Karpas-422 (cell line): ENCODE results near the gene MAN1A1. TPM values are rescaled to one million over a fixed set of nuclear protein-coding genes. Genes with fewer than 3 reads are reported as not detected.
"Not testable (repeated sequence)": the region's sequence is repeated elsewhere in the genome, so short reads cannot be mapped to it uniquely, and the experiment has no call there.

Experiments
- DNase-seq: peaks from one replicate; pipeline ENCODE4 v3.0.0-alpha.2; 2015
- H2AFZ ChIP-seq: fragments of 200-600 bp; sonication (generic); 2 replicates; pipeline ENCODE4 v1.6.1; 2014; ENCODE audit warnings: antibody characterized with exemption, low read length, mixed read lengths
- H3K27ac ChIP-seq: fragments of 200-600 bp; sonication (generic); 2 replicates; pipeline ENCODE4 v1.5.1; 2014; ENCODE audit warnings: mild to moderate bottlenecking, low read length, moderate library complexity
- H3K27me3 ChIP-seq: fragments of 200-600 bp; sonication (generic); 2 replicates; pipeline ENCODE4 v1.6.1; 2014; ENCODE audit warnings: low read length, mixed read lengths
- H3K36me3 ChIP-seq: fragments of 200-600 bp; sonication (generic); 2 replicates; pipeline ENCODE4 v1.6.1; 2014; ENCODE audit warnings: low read length, mixed read lengths; ENCODE audit not compliant: insufficient read depth
- H3K4me1 ChIP-seq: fragments of 200-600 bp; sonication (generic); 2 replicates; pipeline ENCODE4 v1.6.1; 2014; ENCODE audit warnings: mild to moderate bottlenecking, low read length, mixed read lengths
- H3K4me2 ChIP-seq: fragments of 200-600 bp; sonication (generic); 2 replicates; pipeline ENCODE4 v1.6.1; 2014; ENCODE audit warnings: low read length, low read depth, mild to moderate bottlenecking; ENCODE audit not compliant: poor library complexity, severe bottlenecking
- H3K4me3 ChIP-seq: fragments of 200-600 bp; sonication (generic); 2 replicates; pipeline ENCODE4 v1.5.1; 2014; ENCODE audit warnings: mild to moderate bottlenecking, antibody characterized with exemption, low read length, mixed read lengths
- H3K79me2 ChIP-seq: fragments of 200-600 bp; sonication (generic); 2 replicates; pipeline ENCODE4 v1.6.1; 2014; ENCODE audit warnings: mild to moderate bottlenecking, low read length, mixed read lengths
- H3K9ac ChIP-seq: fragments of 200-600 bp; sonication (generic); 2 replicates; pipeline ENCODE4 v1.6.0; 2014; ENCODE audit warnings: low read length
- H3K9me2 ChIP-seq: fragments of 200-600 bp; sonication (generic), shearing (Covaris generic); replicated peaks from 2 replicates; pipeline ENCODE4 v1.6.0; 2014; ENCODE audit warnings: mild to moderate bottlenecking, low read length, moderate library complexity; ENCODE audit not compliant: insufficient read depth
- H3K9me3 ChIP-seq: fragments of 300-700, 200-600 bp; sonication (generic); 2 replicates; pipeline ENCODE4 v1.6.1; 2014; ENCODE audit warnings: low read length, mixed read lengths
- H4K20me1 ChIP-seq: fragments of 200-600 bp; sonication (generic); 2 replicates; pipeline ENCODE4 v1.6.1; 2014; ENCODE audit warnings: mild to moderate bottlenecking, antibody characterized with exemption, low read length, low read depth; ENCODE audit not compliant: insufficient read depth
- total RNA-seq: library from RNA; depleted of rRNA; stranded (reverse); fragments of >200 nt; shearing (Covaris generic); gene quantifications from 2 replicates; pipeline ENCODE4 v1.2.3, GENCODE V29; 2014; ENCODE audit warnings: low replicate concordance

The MAN1A1 gene
- total RNA-seq, 1 experiment from 2014 or later, result 0.48 TPM

DNA sequence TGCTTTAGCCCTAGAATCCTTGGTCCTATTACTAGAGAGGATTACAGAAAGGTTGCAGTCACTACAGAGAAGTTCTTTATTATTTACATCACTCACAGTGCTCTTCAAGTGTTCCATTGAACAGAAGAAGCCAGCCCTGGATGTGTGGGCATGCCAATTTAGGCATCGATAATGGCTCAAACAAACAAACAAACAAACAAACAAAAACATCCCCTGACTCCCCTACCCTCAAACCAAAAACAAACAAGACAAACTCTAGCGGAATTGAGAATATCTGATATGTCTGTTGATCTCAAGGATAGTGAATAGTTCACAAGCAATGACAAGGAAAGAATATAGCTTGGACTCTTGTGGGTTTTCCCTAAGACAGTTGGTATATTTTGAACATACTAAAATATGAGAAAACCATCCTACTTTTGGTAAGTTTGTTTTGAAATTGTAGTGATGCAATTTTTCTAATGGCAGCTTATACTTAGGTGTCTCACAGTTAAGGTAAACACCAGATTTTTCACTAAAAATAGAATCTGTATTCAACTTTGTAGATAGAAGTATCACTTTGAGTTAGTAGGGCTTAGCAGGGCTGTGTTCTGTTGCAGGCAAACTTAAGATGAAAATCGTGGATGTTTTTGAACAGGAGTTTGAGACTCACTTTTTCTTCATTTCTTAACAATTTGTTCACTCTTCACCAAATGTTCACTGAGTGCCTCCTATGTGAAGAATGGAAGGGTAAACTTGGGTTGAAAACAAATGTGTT is 178.3 kb downstream of the MAN1A1 start:
- Histone ChIP-seq H3K9me2 (no peaks in the 10 kb centered on the region), H3K27me3 (no peaks in the 10 kb centered on the region), H3K4me2 (no peak overlapping the region), H3K9ac (no peak overlapping the region), H3K4me3 (no peak overlapping the region), H3K4me1 (no peaks in the 10 kb centered on the region), H3K79me2 (no peaks in the 10 kb centered on the region), H3K27ac (no peak overlapping the region), H3K36me3 (no peaks in the 10 kb centered on the region), H3K9me3 (no peaks in the 10 kb centered on the region), H4K20me1 (no peaks in the 10 kb centered on the region), H2AFZ (no peak overlapping the region)
- DNase-seq, result no peak

DNA sequence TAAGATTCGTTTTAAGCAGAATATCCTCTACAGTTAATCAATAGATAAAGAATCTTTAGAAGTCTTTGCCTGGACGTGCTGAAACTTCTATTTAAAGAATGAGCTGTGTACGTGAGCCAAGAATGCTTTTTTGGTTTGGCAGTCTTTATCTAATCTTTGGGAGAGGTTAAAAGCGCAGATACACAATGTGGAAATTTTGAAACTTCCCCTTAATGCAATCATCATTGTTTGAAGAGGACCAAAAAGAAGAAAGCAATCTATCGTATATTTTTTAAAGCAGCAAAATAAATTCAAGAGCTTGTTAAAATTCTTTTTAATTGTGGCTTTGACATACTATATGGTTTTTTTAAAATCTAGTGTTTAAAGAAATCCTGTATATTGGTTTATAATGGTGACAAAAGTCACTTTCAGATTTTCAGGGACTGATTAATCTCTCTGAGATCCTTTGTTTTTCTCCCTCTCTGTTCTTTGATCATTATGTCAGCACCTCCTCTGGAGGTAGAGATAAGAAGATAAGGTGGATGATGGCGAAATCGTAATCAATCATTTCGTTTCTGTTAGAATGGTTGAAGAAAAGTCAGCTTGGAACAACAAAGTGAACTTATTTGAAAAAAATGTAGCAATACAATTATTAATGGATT is 179.0 kb downstream of the MAN1A1 start:
- Histone ChIP-seq H3K27me3 (no peaks in the 10 kb centered on the region), H3K4me2 (no peak overlapping the region), H3K9ac (no peak overlapping the region), H3K79me2 (no peaks in the 10 kb centered on the region), H3K4me3 (no peak overlapping the region), H3K9me2 (no peaks in the 10 kb centered on the region), H4K20me1 (no peaks in the 10 kb centered on the region), H3K36me3 (no peaks in the 10 kb centered on the region), H3K27ac (no peak overlapping the region), H3K9me3 (no peaks in the 10 kb centered on the region), H3K4me1 (no peaks in the 10 kb centered on the region), H2AFZ (no peak overlapping the region)
- DNase-seq, result no peak

DNA sequence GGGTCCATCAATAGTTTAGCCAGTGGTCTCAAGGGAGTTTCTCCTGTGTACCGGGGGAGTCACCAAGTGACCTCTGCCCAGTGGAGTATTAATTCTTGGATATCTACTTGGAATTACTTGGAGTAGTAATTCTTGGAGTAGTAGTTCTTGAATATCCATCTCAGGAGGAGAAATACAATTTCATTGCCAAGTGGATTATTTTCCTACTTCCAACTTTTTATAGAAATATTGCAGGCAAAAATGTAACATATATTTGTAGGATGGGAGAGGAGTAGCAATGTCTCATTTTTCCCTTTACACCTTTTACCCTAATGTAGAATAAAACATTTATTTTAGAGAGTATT is 179.5 kb downstream of the MAN1A1 start:
- DNase-seq, result no peak
- Histone ChIP-seq H3K9ac (no peak overlapping the region), H3K9me2 (no peaks in the 10 kb centered on the region), H3K27me3 (no peaks in the 10 kb centered on the region), H3K36me3 (no peaks in the 10 kb centered on the region), H3K27ac (no peak overlapping the region), H3K4me1 (no peaks in the 10 kb centered on the region), H2AFZ (no peak overlapping the region), H4K20me1 (no peaks in the 10 kb centered on the region), H3K79me2 (no peaks in the 10 kb centered on the region), H3K4me3 (no peak overlapping the region), H3K4me2 (no peak overlapping the region), H3K9me3 (no peaks in the 10 kb centered on the region)

DNA sequence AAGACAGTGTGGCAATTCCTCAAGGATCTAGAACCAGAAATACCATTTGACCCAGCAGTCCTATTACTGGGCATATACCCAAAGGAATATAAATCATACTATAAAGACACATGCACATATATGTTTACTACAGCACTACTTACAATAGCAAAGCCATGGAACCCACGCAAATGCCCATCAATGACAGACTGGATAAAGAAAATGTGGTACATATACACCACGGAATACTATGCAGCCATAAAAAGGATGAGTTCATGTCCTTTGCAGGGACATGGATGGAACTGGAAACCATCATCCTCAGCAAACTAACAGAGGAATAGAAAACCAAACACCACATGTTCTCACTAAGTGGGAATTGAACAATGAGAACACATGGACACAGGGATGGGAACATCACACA is 180.2 kb downstream of the MAN1A1 start:
- H4K20me1 ChIP-seq, H3K36me3 ChIP-seq, H3K9me2 ChIP-seq, H3K79me2 ChIP-seq, H3K4me2 ChIP-seq, H3K27ac ChIP-seq, H3K4me3 ChIP-seq, H3K4me1 ChIP-seq, DNase-seq, H2AFZ ChIP-seq, H3K9me3 ChIP-seq, H3K27me3 ChIP-seq, H3K9ac ChIP-seq: not testable (repeated sequence)

DNA sequence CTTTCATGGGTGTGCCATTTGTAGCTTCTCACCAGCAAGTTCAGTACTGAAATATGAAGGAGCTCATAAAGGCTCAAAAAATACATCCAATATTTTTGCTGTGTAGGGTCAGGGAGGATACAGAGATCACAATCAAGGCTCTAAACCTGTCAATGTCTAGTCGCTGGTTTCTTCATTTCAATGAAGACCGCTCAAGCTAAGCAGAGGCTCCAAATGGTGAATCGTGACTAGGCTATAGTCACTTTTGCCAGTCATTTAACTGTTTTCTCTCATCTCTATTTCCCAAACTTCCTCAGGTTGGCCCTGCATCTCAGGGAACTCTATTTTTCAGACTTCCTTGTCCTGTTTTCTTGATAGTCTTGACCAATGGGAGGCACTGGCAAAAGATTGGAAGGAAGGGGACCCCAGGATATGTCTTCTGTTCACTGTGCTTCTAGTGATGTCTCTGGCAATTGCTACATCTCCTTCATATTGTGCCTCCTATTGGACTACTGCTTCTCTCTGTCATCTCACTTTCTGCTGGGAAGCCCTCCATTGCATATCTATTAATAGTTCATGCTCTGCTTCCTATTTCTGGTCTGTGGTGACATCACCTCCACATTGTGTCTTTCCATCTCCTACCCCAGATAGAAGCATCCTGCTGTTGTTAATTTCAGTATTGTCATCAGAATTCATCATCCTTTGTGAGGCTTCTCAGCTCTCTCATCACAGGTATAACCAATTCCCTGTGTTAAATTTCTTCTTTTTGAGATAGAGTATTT is 183.4 kb downstream of the MAN1A1 start:
- Histone ChIP-seq H3K27ac (no peak overlapping the region), H3K4me1 (no peaks in the 10 kb centered on the region), H3K79me2 (no peaks in the 10 kb centered on the region), H3K4me2 (no peak overlapping the region), H3K9me3 (no peaks in the 10 kb centered on the region), H3K27me3 (no peaks in the 10 kb centered on the region), H2AFZ (no peak overlapping the region), H4K20me1 (no peaks in the 10 kb centered on the region), H3K36me3 (no peaks in the 10 kb centered on the region), H3K9me2 (no peaks in the 10 kb centered on the region), H3K4me3 (no peak overlapping the region), H3K9ac (no peak overlapping the region)
- DNase-seq, result no peak

DNA sequence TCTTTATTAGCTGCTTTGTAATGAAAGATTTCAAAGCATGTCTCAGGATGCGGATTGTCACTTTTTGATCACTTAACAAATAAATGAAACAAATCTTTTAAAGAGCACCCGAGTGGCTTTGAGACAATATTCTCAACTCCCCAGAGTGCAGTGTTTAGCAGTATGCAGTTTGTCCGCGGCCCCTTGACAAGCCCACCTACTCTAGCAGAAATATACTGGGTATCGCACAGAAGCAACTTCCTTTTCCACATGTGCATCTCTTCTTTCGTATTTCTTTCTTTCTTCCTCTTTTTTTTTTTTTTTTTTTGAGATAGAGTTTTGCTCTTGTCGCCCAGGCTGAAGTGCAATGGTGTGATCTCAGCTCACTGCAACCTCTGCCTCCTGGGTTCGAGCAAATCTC is 186.6 kb downstream of the MAN1A1 start:
- H3K4me2 ChIP-seq, result no peak overlapping the region
- H3K9me3 ChIP-seq, result no peaks in the 10 kb centered on the region
- H2AFZ ChIP-seq, result no peak overlapping the region
- H3K27ac ChIP-seq, result no peak overlapping the region
- no peaks in the 10 kb centered on the region for H3K9me2 ChIP-seq
- H4K20me1 ChIP-seq, result no peaks in the 10 kb centered on the region
- H3K4me1 ChIP-seq, result no peaks in the 10 kb centered on the region
- H3K27me3 ChIP-seq, result no peaks in the 10 kb centered on the region
- no peak for DNase-seq
- H3K4me3 ChIP-seq, result no peak overlapping the region
- H3K36me3 ChIP-seq, result no peaks in the 10 kb centered on the region
- H3K79me2 ChIP-seq, result no peaks in the 10 kb centered on the region
- H3K9ac ChIP-seq, result no peak overlapping the region

DNA sequence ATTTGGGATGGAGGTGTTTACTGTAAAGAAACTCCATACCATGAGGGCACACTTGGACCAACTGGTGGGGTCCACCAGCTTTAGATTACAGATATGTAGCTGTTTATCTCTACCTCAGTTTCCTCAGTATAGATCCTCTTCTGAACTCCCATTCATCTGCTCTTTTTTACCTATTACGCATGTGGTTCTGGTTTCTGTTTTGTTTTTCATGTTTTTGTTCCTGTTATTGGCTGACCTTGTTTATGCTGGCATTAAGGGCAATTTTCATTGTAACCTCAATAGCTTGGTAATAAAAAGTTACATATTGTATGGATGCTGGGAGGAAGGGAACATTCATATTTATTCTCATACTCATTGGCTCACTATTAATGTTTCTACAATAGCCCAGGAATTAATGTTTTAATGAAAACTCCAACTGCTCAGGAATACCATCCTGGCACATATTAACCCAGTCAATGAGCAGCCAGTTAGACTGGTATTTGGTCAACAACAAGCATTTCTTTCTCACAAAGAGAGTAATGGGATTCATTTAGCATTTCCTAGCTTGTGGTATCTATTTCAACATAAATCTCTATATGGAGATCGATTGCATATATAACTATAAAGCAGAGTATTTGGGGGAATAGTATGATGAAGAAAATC is 187.3 kb downstream of the MAN1A1 start:
- H3K4me1 ChIP-seq, result no peaks in the 10 kb centered on the region
- H3K4me2 ChIP-seq, result no peak overlapping the region
- no peaks in the 10 kb centered on the region for H3K79me2 ChIP-seq
- no peak overlapping the region for H3K9ac ChIP-seq
- H3K27ac ChIP-seq, result no peak overlapping the region
- no peak for DNase-seq
- H3K27me3 ChIP-seq, result no peaks in the 10 kb centered on the region; the same call in 1 of the 2 replicates
- H2AFZ ChIP-seq, result no peak overlapping the region
- H4K20me1 ChIP-seq, result no peaks in the 10 kb centered on the region
- no peaks in the 10 kb centered on the region for H3K9me3 ChIP-seq
- H3K9me2 ChIP-seq, result no peaks in the 10 kb centered on the region
- H3K4me3 ChIP-seq, result no peak overlapping the region
- H3K36me3 ChIP-seq, result no peaks in the 10 kb centered on the region

DNA sequence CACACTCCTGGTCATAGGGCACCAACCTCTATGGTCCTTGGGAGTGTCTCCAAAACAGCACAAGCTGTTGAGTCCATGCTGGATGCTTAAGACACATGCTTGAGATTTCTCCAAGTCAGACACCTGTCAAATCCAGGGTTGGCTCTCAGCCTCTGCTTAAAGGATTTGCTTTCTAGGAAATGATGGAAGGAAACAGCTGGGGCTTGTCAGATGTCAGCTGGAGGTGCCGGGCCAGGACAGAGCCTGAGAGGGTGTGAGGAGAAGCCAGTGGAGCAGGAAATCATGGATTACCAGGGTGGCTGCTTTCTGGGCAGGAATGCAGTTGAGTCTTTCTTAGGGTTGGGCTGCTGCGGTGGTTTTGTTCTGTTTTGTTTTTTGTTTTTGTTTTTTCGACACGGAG is 188.1 kb downstream of the MAN1A1 start:
- Histone ChIP-seq H3K36me3 (no peaks in the 10 kb centered on the region), H3K9me3 (no peaks in the 10 kb centered on the region), H3K9me2 (no peaks in the 10 kb centered on the region), H3K27ac (no peak overlapping the region), H3K4me2 (no peak overlapping the region), H2AFZ (no peak overlapping the region), H3K27me3 (no peaks in the 10 kb centered on the region; the same call in 1 of the 2 replicates), H3K79me2 (no peaks in the 10 kb centered on the region), H3K9ac (no peak overlapping the region), H4K20me1 (no peaks in the 10 kb centered on the region), H3K4me3 (no peak overlapping the region), H3K4me1 (no peaks in the 10 kb centered on the region)
- no peak for DNase-seq
